ENCODE measurements around the gene INVS. TPM values are rescaled to one million over a fixed set of nuclear protein-coding genes. Genes with fewer than 3 reads are reported as not detected.
"Not testable (repeated sequence)": the region's sequence is repeated elsewhere in the genome, so short reads cannot be mapped to it uniquely, and the experiment has no call there.

The INVS gene
- total RNA-seq, 1 donor from 2014 or later, result 20.6 TPM

DNA sequence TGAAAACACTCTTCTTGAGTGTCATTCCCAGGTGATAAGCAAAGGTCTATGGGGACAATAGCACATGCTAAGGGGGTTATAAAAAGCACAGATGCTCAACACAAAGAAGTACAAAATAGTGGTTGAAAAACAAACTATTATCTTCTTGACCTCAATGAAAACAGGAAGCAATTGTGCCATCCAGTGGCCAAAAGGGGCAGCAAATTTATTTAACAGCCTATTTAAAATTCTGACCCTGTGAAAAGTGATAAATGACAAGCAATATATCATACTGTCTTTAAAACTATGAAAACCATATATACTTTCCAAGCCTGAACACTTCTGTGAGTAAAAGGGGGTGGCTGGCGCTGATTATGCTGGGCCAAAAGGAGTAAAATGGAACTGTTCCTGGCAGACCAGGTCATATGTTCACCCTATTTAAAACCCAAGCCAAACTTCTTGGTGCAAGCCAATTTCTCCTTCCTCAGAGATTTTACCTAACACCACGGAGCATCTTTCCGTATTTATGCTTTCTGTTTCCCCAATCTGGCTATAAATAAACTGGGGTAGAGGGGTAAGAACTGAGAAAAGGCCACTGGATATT, 224.0 kb downstream of the INVS start:
- peak; percentile 53 to 70 for DNase-seq (ENCODE audit: low read depth in 2 of 2)

DNA sequence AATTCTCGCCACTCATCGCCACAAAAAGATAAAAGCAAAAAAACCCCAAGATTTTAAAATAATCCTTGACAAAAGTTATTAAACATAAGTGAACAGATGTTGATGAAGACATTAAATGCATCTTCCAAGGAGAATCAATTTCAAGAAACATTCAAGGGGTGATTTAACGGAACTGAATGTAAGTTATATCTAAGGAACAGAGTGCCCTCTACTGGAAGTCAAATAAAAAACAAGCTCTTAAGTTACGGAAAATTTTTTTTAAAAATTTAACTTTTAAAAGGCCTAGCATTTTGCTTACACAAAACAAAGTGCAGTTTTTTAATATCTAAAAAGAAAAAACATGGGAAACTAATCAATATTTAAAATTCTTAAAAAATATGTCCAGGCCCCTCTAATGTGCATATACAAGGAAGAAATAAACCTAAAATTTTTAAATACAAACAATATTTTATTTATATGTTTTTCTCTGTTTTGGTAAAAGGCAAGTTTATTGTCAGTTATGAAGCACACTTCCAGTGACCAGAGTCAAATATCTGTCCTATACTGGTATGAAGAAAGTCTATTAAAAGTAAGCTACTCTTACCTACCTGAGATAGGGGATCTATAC, 225.7 kb downstream of the INVS start:
- DNase-seq (ENCODE audit: low read depth in 2 of 2), result peak; percentile 54 to 67

DNA sequence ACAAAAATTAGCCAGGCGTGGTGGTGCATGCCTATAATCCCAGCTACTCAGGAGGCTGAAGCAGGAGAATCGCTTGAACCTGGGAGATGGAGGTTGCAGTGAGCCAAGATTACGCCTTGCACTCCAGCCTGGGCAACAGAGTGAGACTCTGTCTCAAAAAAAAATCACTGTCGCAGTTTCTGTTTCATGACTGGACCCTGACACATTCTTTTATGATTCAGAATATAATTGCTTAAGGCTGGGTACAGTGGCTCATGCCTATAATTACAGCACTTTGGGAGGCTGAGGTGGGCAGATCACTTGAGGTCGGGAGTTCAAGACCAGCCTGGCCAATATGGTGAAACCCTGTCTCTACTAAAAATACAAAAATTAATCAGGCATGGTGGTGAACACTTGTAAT, 239.7 kb downstream of the INVS start:
- not testable (repeated sequence) for DNase-seq (ENCODE audit: low read depth in 2 of 2)

DNA sequence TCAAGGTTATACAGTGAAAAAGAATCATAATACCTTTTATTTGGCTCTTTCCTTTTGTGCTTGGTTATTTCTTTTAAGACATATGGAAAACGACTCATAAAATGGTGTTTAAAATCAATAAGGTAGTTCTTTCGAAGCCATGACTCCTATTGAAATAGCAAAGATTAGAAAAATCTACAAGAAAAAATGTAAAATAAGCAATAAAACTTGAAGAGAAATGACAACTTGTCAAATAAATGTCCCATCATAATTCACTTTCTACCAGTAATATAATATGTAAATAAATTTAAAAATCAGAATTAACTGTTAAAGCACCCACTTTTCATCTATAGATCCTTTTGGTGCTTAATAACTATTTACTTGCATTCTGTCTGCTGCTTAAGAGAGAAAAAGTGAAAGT, 241.2 kb downstream of the INVS start:
- DNase-seq (ENCODE audit: low read depth in 2 of 2), result no peak

DNA sequence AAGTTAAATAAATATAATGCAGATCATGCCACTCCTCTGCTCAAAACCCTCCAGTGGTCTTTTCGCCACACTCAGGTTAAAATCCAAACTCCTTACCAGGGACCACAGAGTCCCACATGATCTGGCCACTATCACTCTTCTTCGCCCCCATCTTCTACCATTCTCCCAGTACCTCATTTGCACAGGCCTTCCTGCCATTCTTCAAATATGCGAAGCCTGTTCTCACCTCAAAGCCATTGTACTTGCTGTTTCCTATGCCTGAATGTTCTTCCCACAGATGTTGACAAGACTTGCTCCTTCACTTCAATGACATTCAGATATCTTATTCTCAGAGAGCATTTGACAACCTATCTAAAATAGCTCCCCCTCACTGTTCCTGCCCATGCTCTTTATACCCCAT, 242.8 kb downstream of the INVS start:
- no peak for DNase-seq (ENCODE audit: low read depth in 2 of 2)

DNA sequence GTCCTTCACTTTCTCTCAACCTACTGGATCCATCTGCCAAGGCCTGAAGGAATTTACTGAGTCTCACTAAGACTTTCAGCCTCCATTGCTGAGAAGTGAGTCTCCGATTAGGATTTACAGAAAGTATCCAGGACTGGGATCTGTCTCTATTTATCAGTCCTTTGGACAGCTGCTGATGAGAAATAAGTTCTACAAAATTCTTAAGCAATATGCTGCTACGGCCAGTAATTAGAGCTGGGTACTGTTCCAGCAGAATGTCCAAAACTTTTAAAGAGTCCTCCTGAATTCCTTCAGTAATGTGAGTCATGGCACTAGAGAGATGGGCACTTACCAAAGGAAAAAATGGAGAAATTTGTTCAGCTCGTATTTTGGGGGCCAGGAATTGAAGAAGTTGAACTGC, 247.8 kb downstream of the INVS start:
- no peak for DNase-seq (ENCODE audit: low read depth in 2 of 2)

DNA sequence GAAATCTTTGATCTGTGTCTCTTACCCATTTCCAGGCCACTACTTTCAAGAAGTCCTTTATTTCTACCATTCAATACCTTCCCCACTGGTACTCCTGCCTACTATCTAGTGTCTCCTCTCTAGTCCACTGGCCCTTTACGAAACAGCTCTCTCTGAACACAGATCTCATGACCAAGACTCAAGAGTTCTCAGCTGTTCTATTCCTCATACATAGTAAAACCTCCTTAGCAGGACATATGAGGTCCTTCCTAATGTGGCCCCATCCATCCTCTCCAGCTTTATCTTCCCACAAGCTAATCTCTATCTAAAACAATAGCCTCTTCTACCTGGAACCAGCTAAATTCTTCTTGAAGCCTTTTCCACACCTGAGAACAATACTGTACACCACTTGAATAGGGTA, 251.1 kb downstream of the INVS start:
- DNase-seq (ENCODE audit: low read depth in 2 of 2), result no peak

Other genes starting within 250 kb of the INVS start
- gene STX17, start 192.6 kb upstream of the INVS start, total RNA-seq, result 11.6 and 11.9 TPM in 2 replicates
- 5.7 and 7.7 TPM in 2 replicates for gene ERP44, start 243 bp upstream of the INVS start, total RNA-seq